Liver (tissue), 9 donors: ENCODE results near the gene SERBP1. TPM values are rescaled to one million over a fixed set of nuclear protein-coding genes. Genes with fewer than 3 reads are reported as not detected.
A peak's percentile ranks its signal among the peaks of the same experiment; 100 is the strongest.

ENCODE experiments used
- DNase-seq: peaks from one replicate; pipeline ENCODE4 v3.0.0-alpha.2; 2017; ENCODE audit warnings: low spot score
- H3K27ac ChIP-seq, 2 donors: one replicate each; pipeline ENCODE4 v1.7.0; 2013; ENCODE audit warnings: inconsistent platforms in 2 of 2, low read length in 2 of 2, control low read depth in 1 of 2, low read depth in 1 of 2, mild to moderate bottlenecking in 1 of 2
- H3K27me3 ChIP-seq, 4 donors: one replicate each; pipeline versions ENCODE4 v1.6.1 to v1.7.0; 2013; ENCODE audit warnings: low read length in 3 of 4, inconsistent platforms in 1 of 4, mild to moderate bottlenecking in 1 of 4, moderate library complexity in 1 of 4; ENCODE audit not compliant: control insufficient read depth in 4 of 4, insufficient read depth in 4 of 4
- H3K36me3 ChIP-seq, 4 donors: one replicate each; pipeline versions ENCODE4 v1.6.1 to v1.7.0; 2013; ENCODE audit warnings: low read length in 3 of 4, mild to moderate bottlenecking in 3 of 4, low read depth in 1 of 4, moderate library complexity in 1 of 4; ENCODE audit not compliant: control insufficient read depth in 4 of 4, insufficient read depth in 3 of 4
- H3K4me1 ChIP-seq, 4 donors: one replicate each; pipeline versions ENCODE4 v1.6.1 to v1.7.0; 2013; ENCODE audit warnings: low read length in 3 of 4, mild to moderate bottlenecking in 3 of 4, moderate library complexity in 1 of 4; ENCODE audit not compliant: control insufficient read depth in 4 of 4, insufficient read depth in 4 of 4
- H3K4me3 ChIP-seq, 3 donors: one replicate each; pipeline versions ENCODE4 v1.6.1 to v1.7.0; 2013; ENCODE audit warnings: low read length in 3 of 3, control low read depth in 1 of 3, low read depth in 1 of 3, mild to moderate bottlenecking in 1 of 3
- H3K9ac ChIP-seq, 2 donors: one replicate each; pipeline ENCODE4 v1.7.0; 2013; ENCODE audit warnings: low read length in 2 of 2, mild to moderate bottlenecking in 2 of 2, moderate library complexity in 2 of 2, control low read depth in 1 of 2, low read depth in 1 of 2
- H3K9me3 ChIP-seq, 4 donors: one replicate each; pipeline versions ENCODE4 v1.6.1 to v1.7.0; 2013; ENCODE audit warnings: low read length in 3 of 4; ENCODE audit not compliant: control insufficient read depth in 4 of 4
- ATF3 ChIP-seq: IDR thresholded peaks from 2 replicates; pipeline ENCODE4 v1.6.1; 2016; ENCODE audit warnings: antibody characterized with exemption
- CTCF ChIP-seq: fragments of 150-350 bp; IDR thresholded peaks from 2 replicates; pipeline ENCODE4 v1.5.1; 2017; ENCODE audit warnings: improper control_type of control experiment, low read depth, low read length; ENCODE audit not compliant: missing input control
- EGR1 ChIP-seq, 2 donors: IDR thresholded peaks; 2 replicates each; pipeline ENCODE4 v1.6.1; 2016 to 2018; ENCODE audit warnings: antibody characterized with exemption in 2 of 2, low read depth in 2 of 2
- FOXA1 ChIP-seq: IDR thresholded peaks from 2 replicates; pipeline ENCODE4 v1.6.1; 2016; ENCODE audit warnings: antibody characterized with exemption
- FOXA2 ChIP-seq: IDR thresholded peaks from 2 replicates; pipeline ENCODE4 v1.6.1; 2016; ENCODE audit warnings: antibody characterized with exemption
- GABPA ChIP-seq, 2 donors: IDR thresholded peaks in 1 of 2; conservative IDR thresholded peaks in 1 of 2; 2 replicates each; pipeline ENCODE4 v1.6.1; 2016; ENCODE audit warnings: antibody characterized with exemption in 2 of 2, mild to moderate bottlenecking in 1 of 2, moderate library complexity in 1 of 2
- HNF4A ChIP-seq, 2 donors: conservative IDR thresholded peaks; 2 replicates each; pipeline ENCODE4 v1.6.1; 2016; ENCODE audit warnings: antibody characterized with exemption in 2 of 2, mild to moderate bottlenecking in 2 of 2
- HNF4G ChIP-seq: IDR thresholded peaks from 2 replicates; pipeline ENCODE4 v1.6.1; 2016; ENCODE audit warnings: antibody characterized with exemption
- JUND ChIP-seq, 2 donors: IDR thresholded peaks; 2 replicates each; pipeline ENCODE4 v1.6.1; 2016; ENCODE audit warnings: antibody characterized with exemption in 2 of 2
- MAX ChIP-seq: IDR thresholded peaks from 2 replicates; pipeline ENCODE4 v1.6.1; 2016; ENCODE audit warnings: antibody characterized with exemption
- NR2F2 ChIP-seq: IDR thresholded peaks from 2 replicates; pipeline ENCODE4 v1.6.1; 2016; ENCODE audit warnings: antibody characterized with exemption
- REST ChIP-seq: IDR thresholded peaks from 2 replicates; pipeline ENCODE4 v1.6.1; 2016; ENCODE audit warnings: antibody characterized with exemption, mild to moderate bottlenecking
- RXRA ChIP-seq, 2 donors: IDR thresholded peaks; 2 replicates each; pipeline ENCODE4 v1.6.1; 2017 to 2018; ENCODE audit warnings: antibody characterized with exemption in 2 of 2, mild to moderate bottlenecking in 1 of 2
- TAF1 ChIP-seq: conservative IDR thresholded peaks from 2 replicates; pipeline ENCODE4 v1.6.1; 2016; ENCODE audit warnings: antibody characterized with exemption, mild to moderate bottlenecking
- WGBS: extraction: QIAGEN DNeasy Blood & Tissue Kit; methylation state at CpG from one replicate; pipeline ENCODE4 v1.1.7; 2013; 5-methylcytosine and 5-hydroxymethylcytosine counted together
- polyA plus RNA-seq, 2 donors: library from polyadenylated mRNA; stranded (reverse) in 1 of 2; unstranded in 1 of 2; fragments of 200-250 nt in 1 of 2; fragments of >200 nt in 1 of 2; fragmentation: Nextera tagmentation in 1 of 2; extraction: Ambion mirVana in 1 of 2; gene quantifications; one replicate each; pipeline versions ENCODE4 v1.2.1 to v1.2.3, GENCODE V29; 2013 to 2015
- total RNA-seq, 2 donors: library from RNA; depleted of rRNA; stranded (reverse); fragments of >200 nt; gene quantifications; one replicate each; pipeline ENCODE4 v1.2.3, GENCODE V29; 2014
- donor health status: healthy.
- donor health status: healthy.
- donor health status: healthy.
- donor health status: healthy.
- donor health status: healthy.

SERBP1 gene
- total and polyA plus RNA-seq, 4 donors: 66.6 to 140 (median 117) TPM

- no peaks in the 10 kb centered on the region for H3K36me3 ChIP-seq
- no peak overlapping the region for H3K9ac ChIP-seq
- no peak overlapping the region for H3K4me3 ChIP-seq
- H3K27me3 ChIP-seq: no peaks in the 10 kb centered on the region
- H3K27ac ChIP-seq: no peak overlapping the region
- peaks cover 0 to 21% (median 5%) of the 10 kb centered on the region in 4 donors for H3K4me1 ChIP-seq
- no peak for DNase-seq
- TF ChIP-seq HNF4G: no peak
- WGBS: 79% methylated on average over 8 of the region's 8 CpGs
- H3K9me3 ChIP-seq: no peaks in the 10 kb centered on the region
Observed at GRCh38 chr1:67431869-67432578, 1.8 kb upstream of the SERBP1 start.

- no peak for TF ChIP-seq FOXA2
- TF ChIP-seq FOXA1: no peak
- TF ChIP-seq MAX: no peak
- no peak for TF ChIP-seq CTCF
- TF ChIP-seq GABPA (IDR thresholded peaks at IDR 0.05 in 1 of 2, conservative IDR thresholded peaks at IDR 0.05 in 1 of 2): no peak
- peak; percentile 52 for TF ChIP-seq TAF1
- no peak for TF ChIP-seq ATF3
- WGBS: 11% methylated on average over 12 of the region's 12 CpGs
- Histone ChIP-seq H3K4me3 (peak overlapping the region; percentile 77 to 92 (median 91)), H3K4me1 (peaks cover 0 to 21% (median 7%) of the 10 kb centered on the region in 4 donors), H3K27ac (peak overlapping the region; percentile 95 to 98), H3K9ac (peak overlapping the region; percentile 77 to 84), H3K27me3 (no peaks in the 10 kb centered on the region), H3K36me3 (no peaks in the 10 kb centered on the region), H3K9me3 (no peaks in the 10 kb centered on the region)
- DNase-seq: no peak
Observed at GRCh38 chr1:67431156-67431765, 1.1 kb upstream of the SERBP1 start.

- Histone ChIP-seq H3K9me3 (no peaks in the 10 kb centered on the region), H3K4me3 (peak overlapping the region; percentile 79 to 99 (median 91)), H3K9ac (peak overlapping the region; percentile 79 to 89), H3K4me1 (peaks cover 3 to 21% (median 7%) of the 10 kb centered on the region in 4 donors), H3K27ac (peak overlapping the region; percentile 95 to 98), H3K27me3 (no peaks in the 10 kb centered on the region), H3K36me3 (peaks cover 2 to 11% (median 9%) of the 10 kb centered on the region in 4 donors)
- DNase-seq: peak; percentile 49
- under 1% methylated on average over 69 of the region's 69 CpGs for WGBS
- TF ChIP-seq TAF1 (no peak), FOXA2 (no peak), ATF3 (no peak), RXRA (IDR thresholded peaks at IDR 0.05) (no peak), HNF4G (no peak), JUND (IDR thresholded peaks at IDR 0.05) (no peak), REST (no peak), MAX (no peak), GABPA (IDR thresholded peaks at IDR 0.05 in 1 of 2, conservative IDR thresholded peaks at IDR 0.05 in 1 of 2) (no peak), FOXA1 (no peak), CTCF (no peak), NR2F2 (no peak), EGR1 (IDR thresholded peaks at IDR 0.05; ENCODE audit: low read depth in 2 of 2) (no peak), HNF4A (conservative IDR thresholded peaks at IDR 0.05) (no peak)
Observed at GRCh38 chr1:67429528-67430357, 459 bp downstream of the SERBP1 start.
